LNCAP (cell line): ENCODE data around the gene TDRD3.

Source experiments
- CTCF ChIP-seq: fragments of 450-650 bp; IDR thresholded peaks from 2 replicates; pipeline ENCODE4 v1.5.1; 2017; ENCODE audit warnings: mild to moderate bottlenecking

TDRD3 gene

DNA sequence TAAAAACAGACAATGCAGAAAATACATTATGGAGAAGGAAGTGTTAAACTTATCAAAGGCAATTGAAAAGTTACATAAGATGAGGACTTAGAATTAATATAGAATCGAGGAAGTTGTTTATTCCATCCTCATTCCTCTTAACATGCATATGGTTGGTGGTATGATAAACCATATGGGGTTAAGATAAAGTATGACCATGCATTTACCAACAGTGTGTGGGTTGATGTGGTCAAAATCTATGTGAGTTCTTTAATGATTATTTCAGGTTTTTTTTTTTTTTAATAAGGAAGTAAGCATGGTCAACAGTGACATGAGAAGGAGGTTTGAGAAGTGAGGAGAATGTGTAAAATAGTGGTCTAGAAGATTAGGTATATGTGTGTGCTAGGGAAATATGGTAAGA, 94.5 kb downstream of the TDRD3 start:
- no peak for TF ChIP-seq CTCF

DNA sequence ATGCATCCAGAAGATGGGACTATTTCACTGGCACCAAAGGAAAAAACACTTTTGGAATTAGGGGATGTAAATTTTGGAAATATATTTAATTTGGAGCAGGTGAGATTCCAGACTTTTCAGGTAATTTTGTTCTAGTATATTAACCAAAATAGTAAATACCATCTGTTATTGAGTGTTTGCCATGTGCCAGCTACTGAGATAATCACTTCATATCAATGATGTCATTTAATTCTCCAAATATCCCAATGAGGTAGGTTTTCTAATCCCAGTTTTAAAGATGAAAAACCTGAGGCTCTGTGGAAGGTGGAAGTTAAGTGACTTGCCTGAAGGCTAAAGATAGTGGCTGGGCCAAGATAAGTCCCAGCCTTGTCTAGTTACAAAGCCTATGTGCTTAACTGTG, 95.2 kb downstream of the TDRD3 start:
- TF ChIP-seq CTCF = no peak

DNA sequence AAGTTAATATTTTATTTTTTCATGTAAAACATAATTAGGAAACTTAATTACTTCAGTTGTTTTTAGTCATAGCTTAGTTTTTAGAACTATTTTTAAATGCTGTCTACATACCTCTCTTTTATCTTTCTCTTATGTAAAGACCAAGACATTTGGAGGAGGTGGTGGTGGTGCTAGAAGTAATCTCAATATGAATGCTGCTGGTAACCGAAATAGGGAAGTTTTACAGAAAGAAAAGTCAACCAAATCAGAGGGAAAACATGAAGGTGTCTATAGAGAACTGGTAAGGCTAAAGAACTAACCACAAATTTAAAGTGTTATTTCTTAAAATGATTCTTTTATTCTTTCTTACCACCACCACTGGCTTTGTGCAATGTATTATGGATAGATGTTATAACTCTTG, 97.3 kb downstream of the TDRD3 start:
- no peak for TF ChIP-seq CTCF

- TF ChIP-seq CTCF = no peak
These were observed 104.2 kb downstream of the TDRD3 start for GRCh38 chr13:60501236-60501635.

DNA sequence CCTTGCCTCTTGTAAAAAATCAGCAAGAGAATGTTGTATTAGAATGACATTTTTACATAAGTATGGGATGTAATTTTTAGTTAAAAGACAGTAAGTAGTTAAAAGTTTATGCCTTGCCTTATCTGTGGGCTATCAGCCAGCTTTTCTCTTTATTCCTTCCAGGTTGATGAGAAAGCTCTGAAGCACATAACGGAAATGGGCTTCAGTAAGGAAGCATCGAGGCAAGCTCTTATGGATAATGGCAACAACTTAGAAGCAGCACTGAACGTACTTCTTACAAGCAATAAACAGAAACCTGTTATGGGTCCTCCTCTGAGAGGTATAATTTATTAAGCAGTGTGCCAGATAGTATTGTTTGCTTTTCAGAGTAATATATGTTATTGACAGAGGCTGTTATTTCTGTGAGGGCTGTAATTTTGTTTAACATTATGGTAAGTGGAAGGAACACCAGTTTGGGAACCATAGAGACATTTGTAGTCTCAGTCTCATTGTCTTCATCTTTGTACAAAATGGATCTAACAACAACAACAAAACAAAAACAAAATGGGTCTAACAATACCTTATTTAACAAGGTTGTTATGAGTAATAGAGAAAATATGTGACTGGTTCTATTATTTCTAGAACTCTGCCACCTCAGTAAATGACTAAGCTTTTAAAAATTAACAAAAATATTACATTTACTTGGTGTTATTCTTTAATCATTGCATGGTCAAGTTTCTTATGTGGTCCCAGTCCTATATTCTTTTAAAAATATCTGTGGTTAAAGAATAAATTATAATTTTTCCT, 112.8 kb downstream of the TDRD3 start:
- no peak for TF ChIP-seq CTCF

- no peak for TF ChIP-seq CTCF
These were observed 114.6 kb downstream of the TDRD3 start for GRCh38 chr13:60511637-60512036.

DNA sequence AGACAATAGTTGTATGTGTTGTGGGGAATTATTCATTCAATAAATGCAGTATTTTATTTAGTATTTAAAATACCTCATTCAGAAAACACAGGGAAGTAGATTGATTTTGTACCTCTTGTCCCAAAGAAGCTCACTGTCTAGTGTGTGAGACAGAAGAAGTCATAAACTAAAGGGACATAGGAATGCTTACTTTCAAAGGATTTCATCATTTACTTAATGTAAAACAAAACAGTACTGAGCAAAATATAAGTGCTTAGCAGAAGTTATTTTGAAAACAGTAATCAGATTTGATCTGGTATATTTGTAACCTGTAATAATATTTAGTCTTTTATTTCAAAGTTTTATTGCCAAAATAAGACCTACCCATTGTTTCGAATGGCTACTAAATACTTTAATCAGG, 117.9 kb downstream of the TDRD3 start:
- no peak for TF ChIP-seq CTCF

GRCh38 chr13:60519496-60519895, 122.5 kb downstream of the TDRD3 start:
- no peak for TF ChIP-seq CTCF
